ENCODE data around the gene RABGAP1L. TPM values are rescaled to one million over a fixed set of nuclear protein-coding genes. Genes with fewer than 3 reads are reported as not detected.
"Not testable (repeated sequence)": the region's sequence is repeated elsewhere in the genome, so short reads cannot be mapped to it uniquely, and the experiment has no call there.

Gene RABGAP1L
- total RNA-seq, 1 donor from 2014 or later, result 29.5 TPM

GRCh38 chr1:174286042-174286441 is 126.7 kb downstream of the RABGAP1L start:
- DNase-seq (ENCODE audit: extremely low read depth, low read depth, low spot score), result no peak

GRCh38 chr1:174289644-174290310 is 130.5 kb downstream of the RABGAP1L start:
- DNase-seq (ENCODE audit: extremely low read depth, low read depth, low spot score), result no peak

- no peak for DNase-seq (ENCODE audit: extremely low read depth, low read depth, low spot score)
Measured at GRCh38 chr1:174291059-174291458, 131.7 kb downstream of the RABGAP1L start.

GRCh38 chr1:174296309-174296708 is 137.0 kb downstream of the RABGAP1L start:
- DNase-seq (ENCODE audit: extremely low read depth, low read depth, low spot score), result no peak

GRCh38 chr1:174297351-174297750 is 138.0 kb downstream of the RABGAP1L start:
- no peak for DNase-seq (ENCODE audit: extremely low read depth, low read depth, low spot score)

- no peak for DNase-seq (ENCODE audit: extremely low read depth, low read depth, low spot score)
Measured at GRCh38 chr1:174301295-174302077, 142.2 kb downstream of the RABGAP1L start.

- no peak for DNase-seq (ENCODE audit: extremely low read depth, low read depth, low spot score)
Measured at GRCh38 chr1:174308604-174309003, 149.3 kb downstream of the RABGAP1L start.

- DNase-seq (ENCODE audit: extremely low read depth, low read depth, low spot score), result no peak
Measured at GRCh38 chr1:174309490-174309889, 150.2 kb downstream of the RABGAP1L start.

- DNase-seq (ENCODE audit: extremely low read depth, low read depth, low spot score), result no peak
Measured at GRCh38 chr1:174314433-174314832, 155.1 kb downstream of the RABGAP1L start.

GRCh38 chr1:174315239-174315638 is 155.9 kb downstream of the RABGAP1L start:
- DNase-seq (ENCODE audit: extremely low read depth, low read depth, low spot score), result no peak

GRCh38 chr1:174320897-174321296 is 161.6 kb downstream of the RABGAP1L start:
- DNase-seq (ENCODE audit: extremely low read depth, low read depth, low spot score), result not testable (repeated sequence)

- no peak for DNase-seq (ENCODE audit: extremely low read depth, low read depth, low spot score)
Measured at GRCh38 chr1:174322202-174322862, 163.0 kb downstream of the RABGAP1L start.

GRCh38 chr1:174324493-174324892 is 165.2 kb downstream of the RABGAP1L start:
- DNase-seq (ENCODE audit: extremely low read depth, low read depth, low spot score), result no peak

GRCh38 chr1:174324939-174325338 is 165.6 kb downstream of the RABGAP1L start:
- DNase-seq (ENCODE audit: extremely low read depth, low read depth, low spot score), result no peak

GRCh38 chr1:174326278-174326677 is 167.0 kb downstream of the RABGAP1L start:
- no peak for DNase-seq (ENCODE audit: extremely low read depth, low read depth, low spot score)

GRCh38 chr1:174333437-174333836 is 174.1 kb downstream of the RABGAP1L start:
- no peak for DNase-seq (ENCODE audit: extremely low read depth, low read depth, low spot score)

- no peak for DNase-seq (ENCODE audit: extremely low read depth, low read depth, low spot score)
Measured at GRCh38 chr1:174337000-174337681, 177.8 kb downstream of the RABGAP1L start.

GRCh38 chr1:174340404-174340803 is 181.1 kb downstream of the RABGAP1L start:
- not testable (repeated sequence) for DNase-seq (ENCODE audit: extremely low read depth, low read depth, low spot score)

- DNase-seq (ENCODE audit: extremely low read depth, low read depth, low spot score), result no peak
Measured at GRCh38 chr1:174344162-174344561, 184.8 kb downstream of the RABGAP1L start.

GRCh38 chr1:174352117-174352516 is 192.8 kb downstream of the RABGAP1L start:
- DNase-seq (ENCODE audit: extremely low read depth, low read depth, low spot score), result no peak
